Measurements from ENCODE around the gene RBM28.

GRCh38 chr7:128387216-128388144 lies 43.8 kb upstream of the RBM28 start:
- TF ChIP-seq CTCF (IDR thresholded peaks at IDR 0.05; ENCODE audit: insufficient read depth, low read depth, low read length) (peak; percentile 76), EZH2 (IDR thresholded peaks at IDR 0.05; ENCODE audit: insufficient read depth, low read length) (no peak)

All from astrocyte (in vitro differentiated cells and primary cell).